OCI-LY3 (cell line): ENCODE data around the gene TACC2.

ENCODE experiments used
- H2AFZ ChIP-seq: fragments of 200-600, 300-600 bp; shearing (Covaris generic); 2 replicates; pipeline ENCODE4 v1.6.0; 2014; ENCODE audit warnings: antibody characterized with exemption, low read depth, low read length
- H3K27ac ChIP-seq: fragments of 200-600, 300-600 bp; sonication (generic); 2 replicates; pipeline ENCODE4 v1.5.1; 2014; ENCODE audit warnings: mild to moderate bottlenecking, low read length, moderate library complexity, mixed read lengths
- H3K27me3 ChIP-seq: fragments of 200-600, 300-600 bp; sonication (generic); 2 replicates; pipeline ENCODE4 v1.6.1; 2014; ENCODE audit warnings: low read depth, low read length, mixed read lengths
- H3K36me3 ChIP-seq: fragments of 200-600, 300-600 bp; sonication (generic); replicated peaks from 2 replicates; pipeline ENCODE3; 2014; ENCODE audit warnings: low read depth, low read length, mixed read lengths
- H3K4me1 ChIP-seq: fragments of 300-600, 200-600 bp; sonication (generic); 2 replicates; pipeline ENCODE4 v1.6.1; 2014; ENCODE audit warnings: low read length, mixed read lengths
- H3K4me2 ChIP-seq: fragments of 200-600, 300-600 bp; sonication (generic); 2 replicates; pipeline ENCODE4 v1.6.1; 2014; ENCODE audit warnings: low read length, mixed read lengths
- H3K4me3 ChIP-seq: fragments of 300-600, 200-600 bp; sonication (generic); 2 replicates; pipeline ENCODE4 v1.5.1; 2014; ENCODE audit warnings: antibody characterized with exemption, mild to moderate bottlenecking, low read length, moderate library complexity
- H3K79me2 ChIP-seq: fragments of 300-600, 200-600 bp; shearing (Covaris generic); 2 replicates; pipeline ENCODE4 v1.6.1; 2014; ENCODE audit warnings: mild to moderate bottlenecking, low read length, mixed read lengths
- H3K9ac ChIP-seq: fragments of 300-600, 200-600 bp; shearing (Covaris generic); 2 replicates; pipeline ENCODE4 v1.6.0; 2014; ENCODE audit warnings: mild to moderate bottlenecking, low read length, moderate library complexity
- H3K9me3 ChIP-seq: fragments of 200-600, 300-600 bp; shearing (Covaris generic); 2 replicates; pipeline ENCODE4 v1.6.1; 2014; ENCODE audit warnings: low read length, mixed read lengths; ENCODE audit not compliant: insufficient read depth
- H4K20me1 ChIP-seq: fragments of 200-600, 300-600 bp; sonication (generic); 2 replicates; pipeline ENCODE4 v1.6.1; 2016; ENCODE audit warnings: low read length, mixed read lengths; ENCODE audit not compliant: insufficient read depth
- CTCF ChIP-seq: fragments of 200-600, 300-600 bp; sonication (generic); IDR thresholded peaks from 2 replicates; pipeline ENCODE4 v1.5.1; 2014; ENCODE audit warnings: antibody characterized with exemption, low read length, low read depth
- EZH2phosphoT487 ChIP-seq: fragments of 200-600 bp; shearing (Covaris generic); IDR thresholded peaks from 2 replicates; pipeline ENCODE4 v1.6.1; 2018; ENCODE audit warnings: antibody characterized with exemption, mixed run types, low read depth

TACC2 gene

GRCh38 chr10:122245136-122245535, 256.2 kb downstream of the TACC2 start:
- H3K9me3 ChIP-seq: no peaks in the 10 kb centered on the region
- no peak overlapping the region for H3K4me2 ChIP-seq
- no peak overlapping the region for H3K9ac ChIP-seq
- H3K79me2 ChIP-seq: no peaks in the 10 kb centered on the region
- no peaks in the 10 kb centered on the region for H4K20me1 ChIP-seq
- peaks cover 4% of the 10 kb centered on the region; the same call in 1 of the 2 replicates for H3K27me3 ChIP-seq
- H3K4me1 ChIP-seq: no peaks in the 10 kb centered on the region
- TF ChIP-seq CTCF: no peak
- TF ChIP-seq EZH2phosphoT487: no peak
- no peaks in the 10 kb centered on the region for H3K36me3 ChIP-seq
- H3K4me3 ChIP-seq: no peak overlapping the region
- no peak overlapping the region for H2AFZ ChIP-seq
- no peak overlapping the region for H3K27ac ChIP-seq

- H3K79me2 ChIP-seq: no peaks in the 10 kb centered on the region
- H3K4me2 ChIP-seq: no peak overlapping the region
- no peaks in the 10 kb centered on the region for H3K36me3 ChIP-seq
- no peaks in the 10 kb centered on the region for H3K9me3 ChIP-seq
- no peaks in the 10 kb centered on the region for H4K20me1 ChIP-seq
- H3K27ac ChIP-seq: no peak overlapping the region
- no peaks in the 10 kb centered on the region for H3K4me1 ChIP-seq
- TF ChIP-seq CTCF: no peak
- no peak for TF ChIP-seq EZH2phosphoT487
- H3K4me3 ChIP-seq: no peak overlapping the region
- H3K9ac ChIP-seq: no peak overlapping the region
- peaks cover 4% of the 10 kb centered on the region; the same call in 1 of the 2 replicates for H3K27me3 ChIP-seq
- H2AFZ ChIP-seq: no peak overlapping the region
Measured at GRCh38 chr10:122245897-122246296, 256.9 kb downstream of the TACC2 start.

- no peak overlapping the region for H3K4me2 ChIP-seq
- no peak overlapping the region for H3K9ac ChIP-seq
- no peaks in the 10 kb centered on the region for H3K79me2 ChIP-seq
- peaks cover 4% of the 10 kb centered on the region; the same call in 1 of the 2 replicates for H3K27me3 ChIP-seq
- no peak overlapping the region for H3K27ac ChIP-seq
- no peak for TF ChIP-seq CTCF
- TF ChIP-seq EZH2phosphoT487: no peak
- H3K4me1 ChIP-seq: no peaks in the 10 kb centered on the region
- H2AFZ ChIP-seq: no peak overlapping the region
- no peaks in the 10 kb centered on the region for H3K36me3 ChIP-seq
- no peaks in the 10 kb centered on the region for H4K20me1 ChIP-seq
- no peaks in the 10 kb centered on the region for H3K9me3 ChIP-seq
- H3K4me3 ChIP-seq: no peak overlapping the region
Measured at GRCh38 chr10:122246830-122247520, 258.0 kb downstream of the TACC2 start.

- H3K4me3 ChIP-seq: no peak overlapping the region
- no peaks in the 10 kb centered on the region for H4K20me1 ChIP-seq
- no peaks in the 10 kb centered on the region for H3K79me2 ChIP-seq
- H3K9me3 ChIP-seq: no peaks in the 10 kb centered on the region
- no peak overlapping the region for H3K27ac ChIP-seq
- no peaks in the 10 kb centered on the region for H3K36me3 ChIP-seq
- no peaks in the 10 kb centered on the region for H3K4me1 ChIP-seq
- no peak overlapping the region for H2AFZ ChIP-seq
- H3K27me3 ChIP-seq: peaks cover 4% of the 10 kb centered on the region; the same call in 1 of the 2 replicates
- H3K4me2 ChIP-seq: no peak overlapping the region
- H3K9ac ChIP-seq: no peak overlapping the region
- TF ChIP-seq EZH2phosphoT487 (no peak), CTCF (no peak)
Measured at GRCh38 chr10:122248356-122249302, 259.7 kb downstream of the TACC2 start.
